GM06990 (cell line): ENCODE results near the gene TNRC6B.

Experiments
- DNase-seq: peaks from one replicate; pipeline ENCODE4 v3.0.0-alpha.2; 2011; ENCODE audit not compliant: insufficient read length; ENCODE audit errors: extremely low read depth
- H3K27me3 ChIP-seq: replicated peaks from 2 replicates; pipeline ENCODE4 v1.6.0; 2011; ENCODE audit warnings: low read length; ENCODE audit not compliant: control insufficient read depth, insufficient read depth
- H3K36me3 ChIP-seq: 2 replicates; pipeline ENCODE4 v1.5.1; 2011; ENCODE audit warnings: low read length; ENCODE audit not compliant: control insufficient read depth, insufficient read depth
- H3K4me3 ChIP-seq: replicated peaks from 2 replicates; pipeline ENCODE4 v1.5.1; 2011; ENCODE audit warnings: low read depth, mild to moderate bottlenecking, control low read depth, low read length
- CTCF ChIP-seq: IDR thresholded peaks from 2 replicates; pipeline ENCODE4 v1.5.1; 2011; ENCODE audit warnings: low read length, control low read depth, mild to moderate bottlenecking, inconsistent platforms; ENCODE audit not compliant: insufficient read depth, poor library complexity, severe bottlenecking

TNRC6B gene

GRCh38 chr22:40249286-40249685 lies 71.6 kb downstream of the TNRC6B start:
- DNase-seq: no peak
- H3K27me3 ChIP-seq: no peaks in the 10 kb centered on the region
- TF ChIP-seq CTCF: no peak
- H3K4me3 ChIP-seq: no peak overlapping the region
- H3K36me3 ChIP-seq: peaks cover 3% of the 10 kb centered on the region

DNA sequence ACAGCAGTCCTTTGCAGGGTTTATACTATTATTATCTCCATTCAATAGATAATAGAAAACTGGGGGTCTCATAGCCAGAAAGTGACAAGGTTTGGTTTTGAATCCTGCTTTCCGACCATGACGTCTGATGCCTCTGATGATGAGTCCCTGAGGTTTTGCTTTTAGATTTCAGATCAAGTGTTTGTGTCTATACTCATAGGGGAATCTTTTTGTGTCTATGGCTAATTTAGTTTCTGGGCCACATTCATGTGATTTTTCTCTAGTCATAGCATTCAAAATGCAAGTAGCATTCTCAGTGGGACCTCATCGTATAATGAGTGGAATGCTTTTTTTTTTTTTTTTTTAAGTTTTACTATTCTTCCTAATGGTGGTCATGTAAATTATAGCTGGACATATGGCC lies 72.9 kb downstream of the TNRC6B start:
- no peak overlapping the region for H3K4me3 ChIP-seq
- no peaks in the 10 kb centered on the region for H3K27me3 ChIP-seq
- DNase-seq: peak; percentile 17
- TF ChIP-seq CTCF: no peak
- H3K36me3 ChIP-seq: peaks cover 3% of the 10 kb centered on the region

- DNase-seq: no peak
- Histone ChIP-seq H3K36me3 (peaks cover 2% of the 10 kb centered on the region), H3K27me3 (no peaks in the 10 kb centered on the region), H3K4me3 (no peak overlapping the region)
- TF ChIP-seq CTCF: no peak
Observed at GRCh38 chr22:40251106-40251505, 73.4 kb downstream of the TNRC6B start.

GRCh38 chr22:40252146-40252545 lies 74.4 kb downstream of the TNRC6B start:
- no peaks in the 10 kb centered on the region; the same call in 1 of the 2 replicates for H3K36me3 ChIP-seq
- no peak for TF ChIP-seq CTCF
- no peak for DNase-seq
- no peaks in the 10 kb centered on the region for H3K27me3 ChIP-seq
- no peak overlapping the region for H3K4me3 ChIP-seq

DNA sequence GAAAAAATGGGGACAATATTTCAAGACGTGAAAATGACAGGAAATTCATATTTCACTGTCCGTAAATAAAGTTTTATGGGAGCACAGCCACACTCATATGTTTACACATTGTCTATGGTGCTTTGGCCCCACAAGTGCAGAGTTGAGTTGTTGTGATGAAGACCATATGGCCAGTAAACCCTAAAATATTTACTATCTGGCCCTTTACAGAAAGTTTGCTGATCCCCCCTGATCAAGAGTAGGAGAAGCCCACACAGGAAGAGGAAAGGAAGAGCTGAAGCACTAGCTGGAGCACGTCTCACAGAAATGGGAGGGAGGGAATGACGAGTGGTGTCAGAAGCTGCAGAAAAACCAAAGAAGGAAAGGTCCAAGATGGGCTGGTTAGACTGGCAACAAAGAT lies 78.8 kb downstream of the TNRC6B start:
- Histone ChIP-seq H3K36me3 (no peaks in the 10 kb centered on the region; the same call in 1 of the 2 replicates), H3K4me3 (no peak overlapping the region), H3K27me3 (no peaks in the 10 kb centered on the region)
- no peak for DNase-seq
- TF ChIP-seq CTCF: no peak

DNA sequence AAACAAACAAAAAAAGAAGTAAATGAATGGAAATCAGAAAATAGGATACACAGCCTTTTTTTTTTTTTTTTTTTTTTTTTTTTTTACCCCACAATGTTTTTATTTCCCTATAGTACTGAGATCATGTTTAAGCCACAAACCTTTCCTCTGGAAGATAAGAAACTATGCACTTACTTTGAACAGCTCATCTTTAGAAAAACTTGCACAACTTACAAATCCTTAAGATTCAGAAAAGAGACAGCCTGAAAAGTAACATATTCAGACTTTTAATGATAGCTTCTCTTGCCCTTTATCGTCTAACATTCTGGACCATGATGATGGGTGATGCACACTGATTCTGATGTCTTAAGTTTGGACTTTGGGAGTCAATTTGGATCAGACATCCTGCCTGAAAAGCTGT lies 80.3 kb downstream of the TNRC6B start:
- peaks cover 5% of the 10 kb centered on the region for H3K36me3 ChIP-seq
- DNase-seq: no peak
- no peak for TF ChIP-seq CTCF
- no peaks in the 10 kb centered on the region for H3K27me3 ChIP-seq
- H3K4me3 ChIP-seq: no peak overlapping the region
